NB4 (cell line): ENCODE results near the gene TPST1.
"Not testable (repeated sequence)": the region's sequence is repeated elsewhere in the genome, so short reads cannot be mapped to it uniquely, and the experiment has no call there.

ENCODE experiments used
- CTCF ChIP-seq: IDR thresholded peaks from one replicate; pipeline ENCODE4 v1.5.1; 2012; ENCODE audit warnings: low read depth, low read length
- MYC ChIP-seq: IDR thresholded peaks from 2 replicates; pipeline ENCODE4 v1.6.1; 2011; ENCODE audit warnings: low read depth, low read length

GRCh38 chr7:66156035-66156434 is 49.1 kb upstream of the TPST1 start:
- not testable (repeated sequence) for TF ChIP-seq CTCF, MYC
